Mucosa of rectum (tissue), 2 donors: Measurements from ENCODE around the gene ZNF335.

Experiments used
- H3K27ac ChIP-seq, 2 donors: one replicate each; pipeline ENCODE4 v1.7.0; 2013; ENCODE audit warnings: inconsistent platforms in 2 of 2, low read depth in 2 of 2, low read length in 2 of 2
- H3K27me3 ChIP-seq, 2 donors: one replicate each; pipeline ENCODE4 v1.7.0; 2013; ENCODE audit warnings: low read length in 2 of 2; ENCODE audit not compliant: control insufficient read depth in 2 of 2, insufficient read depth in 2 of 2
- H3K36me3 ChIP-seq, 2 donors: one replicate each; pipeline ENCODE4 v1.7.0; 2013; ENCODE audit warnings: low read length in 2 of 2; ENCODE audit not compliant: control insufficient read depth in 2 of 2, insufficient read depth in 2 of 2
- H3K4me1 ChIP-seq, 2 donors: one replicate each; pipeline ENCODE4 v1.7.0; 2013; ENCODE audit warnings: low read length in 2 of 2, mild to moderate bottlenecking in 1 of 2; ENCODE audit not compliant: control insufficient read depth in 2 of 2, insufficient read depth in 2 of 2
- H3K4me3 ChIP-seq, 2 donors: one replicate each; pipeline ENCODE4 v1.7.0; 2013; ENCODE audit warnings: low read length in 2 of 2
- H3K9ac ChIP-seq, 2 donors: one replicate each; pipeline ENCODE4 v1.7.0; 2013; ENCODE audit warnings: low read length in 2 of 2, low read depth in 1 of 2, mild to moderate bottlenecking in 1 of 2
- H3K9me3 ChIP-seq, 2 donors: one replicate each; pipeline ENCODE4 v1.7.0; 2013; ENCODE audit warnings: low read length in 2 of 2; ENCODE audit not compliant: control insufficient read depth in 2 of 2
- donor health status: healthy.
- donor health status: Normal muscosa, but diverticular disease.

Gene ZNF335

DNA sequence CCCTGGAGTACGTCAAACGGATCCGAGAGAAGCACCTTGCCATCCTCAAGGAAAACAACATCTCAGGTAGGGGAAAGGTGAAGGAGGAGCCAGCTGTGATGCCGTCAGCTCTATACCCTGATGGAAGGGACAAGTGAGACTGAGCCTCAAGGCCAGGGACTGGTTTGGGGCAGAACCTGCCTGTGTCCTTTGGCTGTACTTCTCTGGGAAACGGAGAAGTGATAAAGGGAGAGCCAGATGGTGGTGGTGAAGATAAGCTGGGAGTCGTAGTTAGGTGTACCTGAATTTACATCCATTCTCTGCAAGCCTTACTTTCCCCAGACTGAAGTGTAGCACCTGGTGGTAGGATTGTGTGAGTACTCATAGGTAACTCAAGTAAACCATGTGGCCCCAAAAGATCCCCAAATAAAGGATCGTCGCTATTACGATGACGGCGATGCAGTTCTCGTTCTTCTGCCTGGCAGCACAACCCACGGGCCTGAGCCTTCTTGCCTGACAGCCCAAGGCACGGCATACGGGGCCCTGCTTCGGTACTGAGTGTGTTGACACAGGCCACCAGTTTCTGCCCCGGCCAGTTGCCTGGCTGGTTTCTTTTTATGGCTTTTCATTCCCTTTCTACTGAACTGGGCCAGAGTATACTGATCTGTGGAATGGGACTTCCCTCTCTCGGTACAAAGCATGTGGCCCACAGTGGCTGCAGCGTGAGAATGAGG, 26.9 kb downstream of the ZNF335 start:
- Histone ChIP-seq H3K4me3 (no peak overlapping the region), H3K9ac (no peak overlapping the region), H3K4me1 (no peaks in the 10 kb centered on the region), H3K27ac (no peak overlapping the region), H3K27me3 (no peaks in the 10 kb centered on the region), H3K36me3 (peaks cover 85 to 88% of the 10 kb centered on the region in 2 donors), H3K9me3 (no peaks in the 10 kb centered on the region)

DNA sequence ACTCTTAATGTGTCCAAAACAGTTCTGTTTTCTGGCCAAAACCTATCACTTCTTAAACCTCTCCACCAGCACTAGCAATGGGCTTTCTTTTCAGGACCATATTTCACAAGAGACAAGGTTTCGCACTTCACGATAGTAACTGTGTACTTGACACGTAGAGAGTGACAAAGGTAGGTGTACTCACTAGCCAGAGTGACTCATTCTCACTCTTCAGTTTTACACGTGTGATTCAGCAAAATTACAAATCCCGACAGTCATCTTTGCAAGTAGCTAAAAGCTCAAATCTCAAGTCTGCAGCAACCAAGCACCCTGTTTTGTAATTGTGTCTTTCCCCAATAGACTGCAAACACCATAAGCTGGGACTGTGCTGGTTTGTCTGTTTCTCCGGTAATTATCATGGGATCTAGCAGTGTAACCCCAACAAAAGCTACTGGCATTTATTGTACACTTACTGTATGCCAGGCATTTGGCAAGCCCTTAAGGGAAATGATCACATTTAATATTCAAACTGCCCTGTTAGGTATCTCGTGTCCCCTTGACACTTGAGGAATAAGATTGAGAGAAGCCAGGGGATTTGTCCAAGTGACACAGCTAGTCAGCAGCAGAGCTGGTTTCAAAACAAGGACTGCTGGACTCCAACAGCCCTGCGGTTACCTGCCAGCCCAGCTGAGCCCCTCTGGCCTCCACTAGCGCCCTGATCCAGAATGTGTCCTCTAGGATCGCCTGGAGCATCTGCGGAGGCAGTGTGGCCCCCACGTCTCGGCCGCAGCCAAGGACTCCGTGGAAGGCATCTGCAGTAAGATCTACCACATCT, 27.6 kb downstream of the ZNF335 start:
- Histone ChIP-seq H3K9me3 (no peaks in the 10 kb centered on the region), H3K27ac (no peak overlapping the region), H3K4me1 (no peaks in the 10 kb centered on the region), H3K36me3 (peaks cover 86 to 88% of the 10 kb centered on the region in 2 donors), H3K9ac (no peak overlapping the region), H3K4me3 (no peak overlapping the region), H3K27me3 (no peaks in the 10 kb centered on the region)

DNA sequence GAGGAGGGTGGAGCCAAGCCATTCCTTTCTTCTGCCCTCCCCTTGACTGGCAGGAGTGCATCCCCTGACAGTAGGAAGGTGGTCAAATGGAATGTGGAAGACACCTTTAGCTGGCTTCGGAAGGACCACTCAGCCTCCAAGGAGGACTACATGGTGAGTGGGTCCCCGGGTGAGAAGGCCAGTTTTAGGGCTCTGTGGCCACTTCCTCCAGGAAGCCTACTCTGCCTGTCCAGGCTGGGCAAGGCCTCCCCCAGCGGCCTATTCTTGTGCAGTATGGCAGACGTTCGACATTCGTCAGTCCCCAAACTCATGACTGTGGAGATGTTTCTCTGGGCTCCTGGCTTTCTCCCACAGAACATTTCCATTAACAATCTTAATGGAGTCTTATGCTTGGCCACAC, 28.4 kb downstream of the ZNF335 start:
- H3K4me1 ChIP-seq = no peaks in the 10 kb centered on the region
- no peak overlapping the region for H3K9ac ChIP-seq
- H3K27me3 ChIP-seq = no peaks in the 10 kb centered on the region
- H3K27ac ChIP-seq = no peak overlapping the region
- H3K9me3 ChIP-seq = no peaks in the 10 kb centered on the region
- peaks cover 86 to 88% of the 10 kb centered on the region in 2 donors for H3K36me3 ChIP-seq
- H3K4me3 ChIP-seq = no peak overlapping the region

DNA sequence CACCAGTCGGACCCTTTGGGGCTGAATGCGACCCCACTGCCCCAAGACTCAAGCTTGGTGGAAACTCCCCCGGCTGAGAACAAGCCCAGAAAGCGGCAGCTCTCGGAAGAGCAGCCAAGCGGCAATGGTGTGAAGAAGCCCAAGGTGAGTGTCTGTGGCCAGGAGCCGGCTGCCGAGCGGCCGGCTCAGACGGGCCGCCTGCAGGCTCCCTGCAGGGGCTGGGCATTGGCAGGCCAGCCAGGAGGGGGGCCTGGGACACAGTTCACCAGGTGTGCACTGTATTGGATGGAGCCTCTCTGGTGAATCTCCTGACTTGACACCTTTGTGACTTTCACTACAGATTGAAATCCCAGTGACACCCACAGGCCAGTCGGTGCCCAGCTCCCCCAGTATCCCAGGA, 31.5 kb downstream of the ZNF335 start:
- no peak overlapping the region for H3K9ac ChIP-seq
- H3K27me3 ChIP-seq = no peaks in the 10 kb centered on the region
- peaks cover 71 to 77% of the 10 kb centered on the region in 2 donors for H3K36me3 ChIP-seq
- H3K27ac ChIP-seq = no peak overlapping the region
- H3K4me3 ChIP-seq = no peak overlapping the region
- H3K4me1 ChIP-seq = peaks cover 4 to 5% of the 10 kb centered on the region in 2 donors
- no peaks in the 10 kb centered on the region for H3K9me3 ChIP-seq

DNA sequence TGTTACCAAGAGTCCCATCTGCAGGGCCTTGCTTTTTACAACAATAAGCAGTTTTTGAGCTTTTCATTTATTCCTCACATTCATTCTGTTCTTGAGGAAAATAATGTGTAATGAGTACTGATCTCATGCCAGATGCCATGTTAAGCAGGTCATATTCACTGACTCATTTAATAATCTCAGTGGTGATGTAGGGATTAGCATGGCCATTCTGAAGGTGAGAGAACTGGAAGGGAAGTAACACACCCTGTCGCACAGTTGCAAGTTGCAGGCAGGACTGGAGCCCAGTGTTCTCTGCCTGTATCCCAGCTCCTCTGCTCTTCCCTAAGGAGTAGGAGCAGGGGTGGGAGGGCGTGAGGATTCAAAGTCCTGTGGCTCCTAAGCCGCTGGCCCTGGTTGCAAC, 31.9 kb downstream of the ZNF335 start:
- peaks cover 66 to 73% of the 10 kb centered on the region in 2 donors for H3K36me3 ChIP-seq
- H3K4me1 ChIP-seq = peaks cover 4 to 5% of the 10 kb centered on the region in 2 donors
- no peaks in the 10 kb centered on the region for H3K9me3 ChIP-seq
- H3K27me3 ChIP-seq = no peaks in the 10 kb centered on the region
- H3K27ac ChIP-seq = no peak overlapping the region
- H3K9ac ChIP-seq = no peak overlapping the region
- H3K4me3 ChIP-seq = no peak overlapping the region

DNA sequence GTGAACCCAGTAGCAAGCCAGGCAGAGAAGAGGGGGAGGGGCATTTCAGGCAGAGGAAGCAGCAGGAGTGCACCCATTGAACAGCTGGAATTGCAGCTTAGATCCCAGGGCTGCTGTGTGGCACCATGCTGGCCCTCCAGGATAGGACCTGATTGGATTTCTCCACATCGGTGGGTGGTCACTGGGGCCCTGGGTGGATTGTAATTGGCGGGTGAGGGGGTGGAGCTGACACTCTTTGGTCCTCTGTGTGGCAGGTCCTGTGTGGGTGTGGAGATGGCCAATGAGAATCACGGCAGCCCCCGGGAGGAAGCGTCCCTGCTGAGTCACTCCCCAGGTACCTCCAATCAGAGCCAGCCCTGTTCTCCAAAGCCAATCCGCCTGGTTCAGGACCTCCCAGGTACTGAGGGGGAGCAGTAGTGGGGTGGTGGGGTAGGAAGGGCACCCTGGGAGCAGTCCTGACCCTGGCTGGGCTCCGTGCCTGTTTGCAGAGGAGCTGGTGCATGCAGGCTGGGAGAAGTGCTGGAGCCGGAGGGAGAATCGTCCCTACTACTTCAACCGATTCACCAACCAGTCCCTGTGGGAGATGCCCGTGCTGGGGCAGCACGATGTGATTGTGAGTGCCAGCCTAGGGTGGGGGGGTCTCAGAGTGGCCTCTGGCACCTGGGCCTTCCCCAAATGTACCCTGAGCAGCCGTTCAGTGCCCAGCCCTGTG, 33.1 kb downstream of the ZNF335 start:
- H3K4me3 ChIP-seq = no peak overlapping the region
- H3K9me3 ChIP-seq = no peaks in the 10 kb centered on the region
- peaks cover 4 to 5% of the 10 kb centered on the region in 2 donors for H3K4me1 ChIP-seq
- H3K27me3 ChIP-seq = no peaks in the 10 kb centered on the region
- H3K9ac ChIP-seq = no peak overlapping the region
- H3K36me3 ChIP-seq = peaks cover 55 to 61% of the 10 kb centered on the region in 2 donors
- H3K27ac ChIP-seq = no peak overlapping the region

DNA sequence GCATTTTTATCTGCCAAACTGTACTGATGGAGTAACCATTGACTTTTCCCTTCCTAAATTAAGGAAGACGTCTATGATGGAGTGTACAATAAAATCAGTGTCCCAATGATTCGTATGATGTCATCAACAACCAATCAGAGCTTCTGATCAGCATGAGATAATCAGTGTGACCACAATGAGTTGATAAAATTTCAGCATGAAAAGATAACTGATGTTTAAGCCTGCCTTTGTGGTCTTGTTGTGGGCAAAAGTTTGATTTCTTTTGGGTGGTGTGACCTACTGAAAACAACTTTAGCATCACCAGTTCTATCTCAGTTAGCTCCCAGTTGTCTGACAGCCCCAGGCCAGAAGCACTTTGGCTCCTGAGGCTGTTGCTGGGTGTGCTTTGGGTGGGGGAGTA, 34.2 kb downstream of the ZNF335 start:
- H3K4me1 ChIP-seq = peaks cover 10 to 14% of the 10 kb centered on the region in 2 donors
- peaks cover 44 to 50% of the 10 kb centered on the region in 2 donors for H3K36me3 ChIP-seq
- no peaks in the 10 kb centered on the region for H3K27me3 ChIP-seq
- no peaks in the 10 kb centered on the region for H3K9me3 ChIP-seq
- no peak overlapping the region for H3K4me3 ChIP-seq
- H3K27ac ChIP-seq = no peak overlapping the region
- no peak overlapping the region for H3K9ac ChIP-seq

DNA sequence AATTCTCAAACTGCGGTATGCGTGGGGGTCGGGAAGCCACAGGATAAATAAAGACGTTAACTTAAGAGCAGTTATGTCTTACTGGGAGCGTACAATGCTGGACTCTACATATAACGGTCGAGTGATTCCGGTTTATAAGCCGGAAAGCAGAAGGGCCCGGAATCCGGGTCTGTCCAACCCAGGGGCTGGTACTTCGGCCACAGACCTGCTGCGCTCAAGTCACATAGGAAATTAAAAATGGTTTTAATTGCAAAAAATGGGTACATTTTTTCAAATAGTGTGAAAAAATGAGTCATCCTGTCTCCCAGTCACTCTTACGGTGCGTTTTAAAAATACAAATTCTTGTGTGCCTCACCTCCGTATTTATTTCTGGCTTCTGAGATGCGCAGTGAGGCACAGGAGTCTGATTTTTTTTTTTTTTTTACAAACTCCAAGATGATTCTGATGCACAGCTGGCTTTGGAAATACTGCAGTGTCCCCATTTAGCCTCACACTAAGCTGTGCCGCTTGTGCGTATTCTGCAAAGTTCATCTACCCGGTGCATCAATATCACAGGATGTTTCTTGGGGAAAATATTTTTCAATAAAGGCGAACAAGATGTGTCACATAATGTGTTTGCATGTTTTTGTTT, 36.5 kb downstream of the ZNF335 start:
- Histone ChIP-seq H3K4me3 (peak overlapping the region; percentile 96 to 98), H3K27me3 (no peaks in the 10 kb centered on the region), H3K27ac (peak overlapping the region; percentile 88 to 99), H3K4me1 (peaks cover 10 to 14% of the 10 kb centered on the region in 2 donors), H3K9me3 (no peaks in the 10 kb centered on the region), H3K9ac (peak overlapping the region; percentile 78 to 87), H3K36me3 (peaks cover 35 to 39% of the 10 kb centered on the region in 2 donors)

DNA sequence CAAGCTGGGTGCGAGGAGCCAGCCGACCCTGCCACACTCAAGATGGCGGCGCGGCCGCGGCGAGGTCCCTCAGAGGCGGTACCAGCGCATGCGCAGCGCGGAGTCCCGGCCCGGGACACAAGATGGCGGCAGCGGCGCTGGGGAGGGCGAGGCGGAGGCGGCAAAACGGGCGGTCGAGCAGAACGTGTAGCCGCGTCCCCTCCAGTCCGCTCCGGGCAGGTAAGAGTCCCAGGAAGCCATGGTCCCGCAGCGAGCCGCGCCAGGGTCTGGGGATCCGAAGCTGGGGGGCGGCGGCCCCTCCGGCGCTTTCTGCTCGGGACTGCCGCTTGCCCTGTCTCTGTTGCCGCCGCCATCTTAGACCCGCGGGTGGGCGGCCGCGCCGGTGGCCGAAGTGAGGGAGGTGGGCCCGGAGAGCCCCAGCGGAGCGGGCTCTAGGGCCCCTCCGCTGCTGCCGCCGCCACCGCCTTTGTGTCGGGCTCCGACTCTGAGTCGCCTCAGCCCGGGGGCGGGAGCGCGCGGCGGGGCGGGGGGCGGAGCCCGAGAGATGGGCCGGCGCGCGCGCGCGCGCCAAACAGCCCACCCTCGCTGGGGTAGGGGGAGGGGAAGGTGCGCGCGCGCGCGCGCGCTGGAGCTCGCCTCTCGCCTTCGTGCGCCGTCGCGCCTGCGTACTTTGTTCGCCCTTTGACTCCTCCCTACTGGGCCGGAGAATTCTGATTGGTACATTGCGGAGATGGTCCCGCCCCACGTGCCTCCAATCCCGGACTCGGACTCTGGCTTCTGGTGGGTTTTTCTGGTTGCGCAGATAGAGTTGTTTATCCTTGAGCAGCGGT, 37.2 kb downstream of the ZNF335 start, which contains the start of gene PCIF1:
Gene PCIF1, plus strand, starts transcription at position 98 of the 830 bp plus-strand sequence. CDS start 4,317 bp downstream, outside the sequence.
- Histone ChIP-seq H3K27ac (peak within 1 kb of the TSS; percentile 99 to 100), H3K9ac (peak within 1 kb of the TSS; percentile 97 to 100), H3K36me3 (peaks cover 28 to 31% of the 10 kb centered on the region in 2 donors), H3K27me3 (no peaks in the 10 kb centered on the region), H3K9me3 (no peaks in the 10 kb centered on the region), H3K4me1 (peaks cover 10 to 14% of the 10 kb centered on the region in 2 donors), H3K4me3 (peak within 1 kb of the TSS; percentile 96 to 98)
